ACC112 (cell line): Measurements from ENCODE around the gene ANKRD63.

ENCODE experiments used
- H2AFZ ChIP-seq: fragments of 200-600 bp; sonication (generic); one replicate; pipeline ENCODE4 v1.6.0; 2017; ENCODE audit warnings: antibody characterized with exemption, low read length; ENCODE audit not compliant: unreplicated experiment
- H3K27ac ChIP-seq: fragments of 200-600 bp; sonication (generic); 2 replicates; pipeline ENCODE4 v1.5.1; 2014; ENCODE audit warnings: low read depth, mild to moderate bottlenecking, antibody characterized with exemption, low read length, moderate library complexity
- H3K27me3 ChIP-seq: fragments of 200-600 bp; sonication (generic); 2 replicates; pipeline ENCODE4 v1.6.1; 2014; ENCODE audit warnings: mild to moderate bottlenecking, antibody characterized with exemption, low read length, moderate library complexity, mixed read lengths; ENCODE audit not compliant: insufficient read depth
- H3K36me3 ChIP-seq: fragments of 200-600 bp; sonication (generic); 2 replicates; pipeline ENCODE4 v1.6.1; 2016; ENCODE audit warnings: mild to moderate bottlenecking, antibody characterized with exemption, low read length, moderate library complexity, mixed read lengths; ENCODE audit not compliant: insufficient read depth
- H3K4me1 ChIP-seq: fragments of 200-600 bp; sonication (generic); one replicate; pipeline ENCODE4 v1.6.1; 2016; ENCODE audit warnings: low read length, mixed read lengths; ENCODE audit not compliant: insufficient read depth, unreplicated experiment, control insufficient read depth
- H3K4me3 ChIP-seq: fragments of 200-600 bp; sonication (generic); 2 replicates; pipeline ENCODE4 v1.5.1; 2014; ENCODE audit warnings: mild to moderate bottlenecking, low read depth, low read length
- H3K79me2 ChIP-seq: fragments of 200-600 bp; sonication (generic); one replicate; pipeline ENCODE4 v1.6.0; 2016; ENCODE audit warnings: low read length; ENCODE audit not compliant: control insufficient read depth, unreplicated experiment, insufficient read depth

Gene ANKRD63

GRCh38 chr15:40303576-40303975 lies 20.7 kb upstream of the ANKRD63 start:
- Histone ChIP-seq H3K79me2 (no peaks in the 10 kb centered on the region), H3K36me3 (no peaks in the 10 kb centered on the region), H3K27ac (no peak overlapping the region), H3K27me3 (peaks cover 22% of the 10 kb centered on the region; the same call in 1 of the 2 replicates), H2AFZ (no peak overlapping the region), H3K4me3 (no peak overlapping the region), H3K4me1 (peaks cover under 1% of the 10 kb centered on the region)

- H3K27ac ChIP-seq = no peak overlapping the region
- no peaks in the 10 kb centered on the region for H3K36me3 ChIP-seq
- peaks cover 22% of the 10 kb centered on the region; the same call in 1 of the 2 replicates for H3K27me3 ChIP-seq
- no peaks in the 10 kb centered on the region for H3K79me2 ChIP-seq
- H3K4me3 ChIP-seq = no peak overlapping the region
- no peaks in the 10 kb centered on the region for H3K4me1 ChIP-seq
- H2AFZ ChIP-seq = no peak overlapping the region
Measured at GRCh38 chr15:40302981-40303380, 20.1 kb upstream of the ANKRD63 start.

GRCh38 chr15:40302288-40302886 lies 19.5 kb upstream of the ANKRD63 start:
- H3K27me3 ChIP-seq = peaks cover 22% of the 10 kb centered on the region; the same call in 1 of the 2 replicates
- no peaks in the 10 kb centered on the region for H3K36me3 ChIP-seq
- no peaks in the 10 kb centered on the region for H3K4me1 ChIP-seq
- no peak overlapping the region for H2AFZ ChIP-seq
- no peaks in the 10 kb centered on the region for H3K79me2 ChIP-seq
- no peak overlapping the region for H3K4me3 ChIP-seq
- no peak overlapping the region for H3K27ac ChIP-seq

GRCh38 chr15:40301467-40302179 lies 18.8 kb upstream of the ANKRD63 start:
- no peaks in the 10 kb centered on the region for H3K79me2 ChIP-seq
- H3K4me3 ChIP-seq = no peak overlapping the region
- no peak overlapping the region for H2AFZ ChIP-seq
- H3K27ac ChIP-seq = no peak overlapping the region
- peaks cover 27% of the 10 kb centered on the region; the same call in 1 of the 2 replicates for H3K27me3 ChIP-seq
- no peaks in the 10 kb centered on the region for H3K4me1 ChIP-seq
- H3K36me3 ChIP-seq = no peaks in the 10 kb centered on the region

GRCh38 chr15:40300771-40301170 lies 17.9 kb upstream of the ANKRD63 start:
- H3K27me3 ChIP-seq = peaks cover 30% of the 10 kb centered on the region; the same call in 1 of the 2 replicates
- no peak overlapping the region for H2AFZ ChIP-seq
- H3K4me1 ChIP-seq = no peaks in the 10 kb centered on the region
- H3K27ac ChIP-seq = no peak overlapping the region
- H3K79me2 ChIP-seq = no peaks in the 10 kb centered on the region
- H3K4me3 ChIP-seq = no peak overlapping the region
- no peaks in the 10 kb centered on the region for H3K36me3 ChIP-seq

- H3K36me3 ChIP-seq = no peaks in the 10 kb centered on the region
- H3K27me3 ChIP-seq = peaks cover 34% of the 10 kb centered on the region; the same call in 1 of the 2 replicates
- no peak overlapping the region for H3K4me3 ChIP-seq
- no peaks in the 10 kb centered on the region for H3K4me1 ChIP-seq
- H3K27ac ChIP-seq = no peak overlapping the region
- no peaks in the 10 kb centered on the region for H3K79me2 ChIP-seq
- no peak overlapping the region for H2AFZ ChIP-seq
Measured at GRCh38 chr15:40300367-40300766, 17.5 kb upstream of the ANKRD63 start.

- Histone ChIP-seq H3K36me3 (no peaks in the 10 kb centered on the region), H2AFZ (no peak overlapping the region), H3K4me1 (no peaks in the 10 kb centered on the region), H3K4me3 (no peak overlapping the region), H3K27me3 (peaks cover 23% of the 10 kb centered on the region; the same call in 1 of the 2 replicates), H3K27ac (no peak overlapping the region), H3K79me2 (no peaks in the 10 kb centered on the region)
Measured at GRCh38 chr15:40298216-40298935, 15.5 kb upstream of the ANKRD63 start.

GRCh38 chr15:40297356-40297755 lies 14.5 kb upstream of the ANKRD63 start:
- H3K27ac ChIP-seq = no peak overlapping the region
- H3K79me2 ChIP-seq = no peaks in the 10 kb centered on the region
- peaks cover 30% of the 10 kb centered on the region; the same call in 1 of the 2 replicates for H3K27me3 ChIP-seq
- no peaks in the 10 kb centered on the region for H3K4me1 ChIP-seq
- H3K36me3 ChIP-seq = no peaks in the 10 kb centered on the region
- H2AFZ ChIP-seq = no peak overlapping the region
- H3K4me3 ChIP-seq = no peak overlapping the region

GRCh38 chr15:40296561-40297230 lies 13.8 kb upstream of the ANKRD63 start:
- Histone ChIP-seq H3K79me2 (no peaks in the 10 kb centered on the region), H3K27ac (no peak overlapping the region), H3K36me3 (no peaks in the 10 kb centered on the region), H3K4me1 (no peaks in the 10 kb centered on the region), H2AFZ (no peak overlapping the region), H3K27me3 (peaks cover 33% of the 10 kb centered on the region; the same call in 1 of the 2 replicates), H3K4me3 (no peak overlapping the region)

GRCh38 chr15:40295877-40296560 lies 13.2 kb upstream of the ANKRD63 start:
- H3K27ac ChIP-seq = no peak overlapping the region
- H3K27me3 ChIP-seq = peaks cover 31% of the 10 kb centered on the region; the same call in 1 of the 2 replicates
- no peak overlapping the region for H2AFZ ChIP-seq
- H3K79me2 ChIP-seq = no peaks in the 10 kb centered on the region
- no peaks in the 10 kb centered on the region for H3K36me3 ChIP-seq
- H3K4me1 ChIP-seq = no peaks in the 10 kb centered on the region
- no peak overlapping the region for H3K4me3 ChIP-seq
